GM18870 (cell line): ENCODE results near the gene FNDC3B.

Experiments used
- ATAC-seq: cut with Tn5 transposase; IDR thresholded peaks from one replicate; pipeline ENCODE4 v1.9.1; 2021; ENCODE audit warnings: moderate library complexity; ENCODE audit not compliant: unreplicated experiment

FNDC3B gene

DNA sequence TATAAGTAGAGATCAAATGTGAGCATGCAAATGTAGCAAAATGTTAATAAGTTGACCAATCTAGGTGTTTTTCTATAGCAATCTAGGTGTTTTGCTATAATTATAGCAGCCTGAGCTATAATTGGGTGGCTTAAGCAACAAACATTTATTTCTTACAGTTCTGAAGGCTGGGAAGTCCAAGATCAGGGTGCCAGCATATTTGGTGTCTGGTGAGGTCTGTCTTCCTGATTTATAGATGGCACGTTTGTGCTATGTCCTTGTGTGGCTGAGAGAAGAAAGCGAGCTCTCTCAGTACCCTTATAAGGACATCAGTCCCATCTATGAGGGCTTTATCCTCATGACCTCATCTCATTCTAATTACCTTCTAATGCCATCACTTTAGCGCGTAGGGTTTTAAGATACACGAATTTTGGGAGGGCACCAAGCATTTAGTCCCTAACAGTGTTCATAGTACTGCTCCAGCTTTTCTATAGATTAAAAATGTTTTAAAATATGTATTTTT is 237.8 kb downstream of the FNDC3B start:
- ATAC-seq = no peak

DNA sequence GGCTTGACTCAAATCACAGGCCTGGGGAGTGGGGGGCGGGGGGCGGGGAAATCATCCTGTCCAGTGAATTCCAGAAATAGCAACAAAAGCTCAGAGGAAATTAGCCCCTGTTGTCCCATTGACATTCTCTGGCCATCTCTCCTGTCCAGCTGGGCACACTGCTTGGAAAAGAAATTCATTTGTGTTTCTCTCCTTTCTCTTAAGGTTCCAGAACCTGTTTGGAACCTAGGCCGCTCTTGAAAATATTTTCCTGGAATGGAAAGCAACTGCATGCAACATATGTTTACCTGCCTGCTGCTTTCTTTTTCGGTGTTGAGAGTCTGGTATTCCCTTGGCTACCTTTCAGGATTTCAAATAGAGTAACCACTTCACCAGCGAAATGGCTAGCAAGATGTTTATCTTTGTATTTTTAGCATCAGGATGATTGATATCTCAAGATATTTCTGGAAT is 239.8 kb downstream of the FNDC3B start:
- no peak for ATAC-seq

GRCh38 chr3:172279974-172280373 is 240.6 kb downstream of the FNDC3B start:
- no peak for ATAC-seq

DNA sequence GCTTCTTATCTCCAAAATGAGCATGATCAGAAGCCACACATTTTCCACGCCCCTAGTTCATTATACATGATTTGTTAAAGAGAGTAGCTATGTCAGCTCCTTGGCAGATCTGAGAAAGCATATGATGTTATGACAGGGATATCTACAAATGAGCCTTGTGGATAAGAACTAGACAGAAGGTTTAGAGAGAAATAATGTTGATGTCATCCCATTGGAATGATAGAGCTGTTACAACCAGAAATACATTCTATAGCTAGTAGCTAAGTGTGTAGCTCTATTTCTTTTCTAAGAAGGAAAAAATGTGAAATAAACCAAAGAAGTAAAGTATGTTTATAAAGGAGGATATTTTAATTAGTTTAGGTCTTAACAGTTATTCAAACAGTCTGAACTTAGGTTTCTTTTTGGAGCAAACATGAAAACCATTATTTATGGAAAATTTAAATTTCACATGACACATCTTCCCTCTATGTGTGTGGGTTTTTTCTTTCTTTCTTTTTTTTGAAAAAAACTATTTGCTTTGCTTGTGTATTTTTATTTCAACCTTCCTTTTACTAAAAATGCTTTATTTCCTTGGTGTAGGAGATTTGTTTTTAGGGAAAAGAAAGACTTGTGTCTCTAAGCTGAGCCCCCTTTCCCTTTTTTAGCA is 241.2 kb downstream of the FNDC3B start:
- no peak for ATAC-seq

- no peak for ATAC-seq
These were observed 242.5 kb downstream of the FNDC3B start for GRCh38 chr3:172281884-172282283.

GRCh38 chr3:172282850-172283249 is 243.5 kb downstream of the FNDC3B start:
- no peak for ATAC-seq

DNA sequence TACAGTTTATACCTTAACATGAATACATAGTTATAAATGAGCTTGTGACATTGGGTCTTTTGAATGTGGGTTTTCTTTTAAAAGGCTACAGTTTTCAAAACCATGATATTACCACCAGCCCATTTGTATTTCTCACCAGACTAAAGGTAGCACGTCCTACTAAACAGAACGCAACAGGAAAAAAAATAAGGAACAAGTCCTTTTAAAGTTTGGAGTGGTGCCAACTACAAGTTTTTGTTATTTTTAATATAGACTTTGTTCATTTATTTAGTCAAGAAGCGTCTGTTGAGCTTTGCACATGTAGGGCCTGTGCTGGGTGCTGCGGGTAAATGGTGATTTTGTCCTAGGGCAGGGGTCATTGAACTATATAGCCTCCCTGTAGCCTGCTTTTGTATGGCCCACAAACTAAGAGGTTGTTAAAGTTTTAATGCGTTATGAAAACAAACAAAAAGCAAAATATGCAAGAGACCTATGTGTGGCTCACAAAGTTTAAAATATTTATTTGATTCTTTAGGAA is 244.5 kb downstream of the FNDC3B start:
- ATAC-seq = no peak

DNA sequence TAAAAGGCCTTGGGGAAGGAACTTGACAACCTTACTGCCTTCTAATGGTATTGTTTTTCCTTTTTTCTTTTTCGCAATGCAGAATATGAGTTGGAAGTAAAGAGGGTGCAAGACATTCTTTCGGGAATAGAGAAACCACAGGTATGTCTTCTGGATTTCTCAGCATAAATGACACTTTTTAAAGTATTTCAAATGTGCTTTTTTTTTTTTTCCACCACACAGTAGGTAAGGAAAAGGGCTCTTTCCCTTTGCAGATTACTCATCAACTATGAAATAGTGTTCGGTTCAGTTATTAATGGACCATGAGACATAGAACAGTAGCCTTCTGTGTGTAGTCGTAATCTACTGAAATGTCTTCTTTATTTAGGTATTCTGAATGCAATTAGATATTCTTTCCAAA is 246.5 kb downstream of the FNDC3B start:
- no peak for ATAC-seq

- no peak for ATAC-seq
These were observed 247.3 kb downstream of the FNDC3B start for GRCh38 chr3:172286548-172287148.

GRCh38 chr3:172287937-172288477 is 248.6 kb downstream of the FNDC3B start:
- ATAC-seq = no peak

DNA sequence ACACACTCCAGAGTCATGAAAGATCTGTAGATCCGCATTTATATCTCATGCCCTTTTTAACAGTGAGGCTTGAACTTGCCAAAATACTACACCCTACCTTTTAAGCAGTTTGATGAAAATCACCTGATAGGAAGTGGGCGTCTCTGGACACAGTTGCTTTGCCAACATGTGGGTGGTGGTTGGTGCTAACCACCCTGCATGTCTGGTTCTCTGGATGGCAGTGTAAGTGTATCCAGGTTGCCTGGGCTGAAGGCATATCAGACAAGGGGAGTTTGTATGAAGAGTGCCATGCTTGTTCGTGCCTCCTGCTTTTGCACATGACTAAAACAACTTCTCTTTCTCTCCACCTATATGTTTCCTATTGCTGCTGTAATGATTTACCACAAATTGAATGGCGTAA is 249.3 kb downstream of the FNDC3B start:
- ATAC-seq = no peak

- no peak for ATAC-seq
These were observed 250.2 kb downstream of the FNDC3B start for GRCh38 chr3:172289583-172289982.

GRCh38 chr3:172290457-172290856 is 251.1 kb downstream of the FNDC3B start:
- ATAC-seq = no peak

- ATAC-seq = no peak
These were observed 252.3 kb downstream of the FNDC3B start for GRCh38 chr3:172291650-172292049.

DNA sequence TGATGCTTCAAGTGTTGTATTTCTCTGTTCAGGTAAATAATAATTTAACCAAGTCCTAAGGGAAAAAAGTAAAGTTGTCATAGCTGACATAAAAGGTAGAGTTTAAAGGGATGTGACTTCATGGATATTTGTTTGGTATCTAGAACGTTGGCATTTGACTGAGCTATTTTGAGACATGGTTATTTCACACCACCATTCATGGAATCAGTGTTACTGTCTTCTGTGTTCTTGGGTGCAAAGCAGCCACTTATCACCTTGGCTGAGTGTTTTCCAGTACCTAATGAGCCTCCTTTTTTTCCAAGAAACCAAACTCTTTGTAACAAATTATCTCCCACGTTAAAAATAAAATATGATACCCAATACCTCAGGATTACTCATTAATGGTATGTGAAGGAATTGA is 253.0 kb downstream of the FNDC3B start:
- ATAC-seq = no peak

- no peak for ATAC-seq
These were observed 253.7 kb downstream of the FNDC3B start for GRCh38 chr3:172293093-172293492.

DNA sequence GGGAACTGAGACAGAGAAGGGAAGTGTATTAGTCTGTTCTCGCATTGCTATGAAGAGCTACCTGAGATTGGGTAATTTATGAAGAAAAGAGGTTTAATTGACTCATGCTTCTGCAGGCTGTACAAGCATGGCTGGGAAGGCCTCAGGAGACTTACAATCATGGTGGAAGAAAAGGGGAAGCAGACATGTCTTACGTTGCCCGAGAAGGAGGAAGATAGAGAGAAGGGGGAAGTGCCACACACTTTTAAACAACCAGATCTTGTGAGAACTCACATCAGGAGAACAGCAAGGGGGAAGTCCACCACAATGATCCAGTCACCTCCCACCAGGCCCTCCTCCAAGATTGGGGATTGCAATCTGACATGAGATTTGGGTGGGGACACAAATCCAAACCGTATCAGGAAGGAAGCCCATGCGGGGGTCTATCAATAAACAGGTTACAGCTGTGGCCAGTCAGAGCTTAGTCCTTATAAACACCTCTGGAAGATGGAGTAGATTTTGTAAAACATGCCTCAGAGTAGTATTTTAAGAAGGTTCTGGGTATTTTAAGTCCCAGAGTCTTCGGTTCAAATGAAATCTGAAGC is 254.9 kb downstream of the FNDC3B start:
- ATAC-seq = no peak

- no peak for ATAC-seq
These were observed 257.0 kb downstream of the FNDC3B start for GRCh38 chr3:172296248-172296974.

GRCh38 chr3:172296975-172297332 is 257.6 kb downstream of the FNDC3B start:
- ATAC-seq = no peak

GRCh38 chr3:172298247-172298646 is 258.9 kb downstream of the FNDC3B start:
- no peak for ATAC-seq

- ATAC-seq = no peak
These were observed 260.8 kb downstream of the FNDC3B start for GRCh38 chr3:172300187-172300586.
